Measurements from ENCODE around the gene GZF1.
A peak's percentile ranks its signal among the peaks of the same experiment; 100 is the strongest.

The GZF1 gene

GRCh38 chr20:23370274-23370673 lies 8.3 kb downstream of the GZF1 start:
- no peak for DNase-seq

GRCh38 chr20:23370873-23371272 lies 8.9 kb downstream of the GZF1 start:
- DNase-seq = no peak

DNA sequence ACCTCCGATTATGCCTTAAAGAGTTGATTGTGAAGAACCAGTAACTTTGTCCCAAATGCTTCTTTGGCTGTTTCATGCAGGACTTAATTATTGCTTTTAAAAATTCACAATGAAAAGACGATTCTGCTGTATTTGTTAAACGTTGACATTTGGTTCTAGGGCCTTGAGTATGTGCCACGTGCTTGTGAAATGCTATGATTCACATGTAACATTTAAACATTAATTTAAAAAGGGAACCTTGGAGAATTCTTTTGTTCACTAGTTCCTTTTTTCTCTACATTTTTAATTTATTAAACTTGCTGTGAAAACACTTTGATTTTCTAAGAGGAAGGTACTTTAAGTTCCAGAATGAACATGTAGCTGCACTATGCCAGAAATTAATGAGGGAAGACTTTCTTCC lies 9.5 kb downstream of the GZF1 start:
- DNase-seq = no peak

GRCh38 chr20:23374441-23374840 lies 12.5 kb downstream of the GZF1 start:
- DNase-seq = no peak

DNA sequence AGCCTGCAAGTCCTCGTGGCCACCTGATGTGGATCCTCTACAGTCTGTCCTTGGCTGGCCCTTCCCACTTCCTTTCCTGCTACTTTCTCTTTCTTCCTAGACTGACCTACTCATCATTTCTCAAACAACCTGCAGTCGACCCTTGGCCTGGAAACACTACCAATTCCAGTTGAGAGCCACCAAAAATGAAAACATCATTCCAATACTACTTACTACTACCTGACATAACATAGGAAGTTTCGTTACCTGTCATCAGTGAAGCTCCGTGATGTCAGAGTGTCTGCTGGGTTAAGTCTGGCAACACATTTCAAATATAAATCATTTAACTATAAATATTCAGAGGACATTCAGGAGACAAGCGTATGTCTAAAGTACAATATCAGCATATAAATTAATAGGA lies 13.8 kb downstream of the GZF1 start:
- DNase-seq = no peak

DNA sequence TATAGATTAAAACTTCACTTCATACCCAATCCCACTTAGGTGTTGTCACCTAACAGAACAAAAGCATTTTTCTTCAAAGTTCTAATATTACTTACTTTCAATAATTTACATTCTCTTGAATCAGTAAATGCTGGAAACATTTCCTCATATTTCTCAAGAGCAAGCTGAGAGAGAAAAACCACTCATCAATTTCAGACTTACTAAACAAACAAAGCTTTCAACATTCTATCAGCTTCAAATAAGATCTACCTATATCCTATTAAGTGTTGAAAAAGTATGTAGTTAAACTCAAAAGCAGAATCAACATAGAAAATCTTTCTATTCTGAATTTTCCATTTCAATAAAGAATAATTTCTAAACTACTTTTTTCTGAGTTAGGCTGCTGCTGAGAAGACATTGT lies 17.8 kb downstream of the GZF1 start:
- no peak for DNase-seq

GRCh38 chr20:23381876-23382275 lies 19.9 kb downstream of the GZF1 start:
- DNase-seq = no peak

DNA sequence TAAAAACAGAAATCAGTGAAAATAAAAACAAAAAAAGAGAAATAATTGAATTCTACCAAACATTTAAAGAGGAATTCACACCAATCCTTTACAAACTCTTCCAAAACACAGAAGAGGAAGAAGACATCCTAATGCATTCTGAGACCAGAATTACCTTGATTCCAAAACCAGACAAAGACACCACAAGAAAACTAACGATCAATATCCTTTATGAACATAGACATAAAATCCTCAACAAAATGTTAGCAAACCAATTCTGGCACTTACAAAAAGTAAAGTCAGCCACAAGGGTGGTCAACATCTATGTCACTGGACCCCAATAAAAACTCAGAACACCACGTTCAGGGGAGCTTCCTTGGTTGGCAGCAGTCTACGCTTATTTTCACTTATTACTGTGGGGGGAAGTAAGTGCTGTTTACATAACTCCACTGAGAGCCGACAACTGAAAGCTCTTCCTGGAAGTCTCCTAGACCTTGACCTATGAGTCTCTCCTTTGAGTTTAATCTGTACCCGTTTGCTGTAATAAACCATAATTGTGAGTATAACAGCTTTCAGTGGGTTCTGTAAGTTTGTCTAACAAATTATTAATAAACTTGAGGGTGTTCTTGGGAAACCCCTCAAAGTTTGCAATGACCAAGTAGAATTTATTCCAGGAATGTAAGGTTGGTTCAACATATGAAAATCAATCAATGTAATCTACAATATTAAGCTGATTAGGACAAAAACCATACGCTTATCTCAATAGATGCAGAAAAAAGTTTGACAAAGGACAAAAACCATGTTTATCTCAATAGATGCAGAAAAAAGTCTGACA lies 24.5 kb downstream of the GZF1 start:
- no peak for DNase-seq

GRCh38 chr20:23387118-23387443 lies 25.1 kb downstream of the GZF1 start:
- no peak for DNase-seq

DNA sequence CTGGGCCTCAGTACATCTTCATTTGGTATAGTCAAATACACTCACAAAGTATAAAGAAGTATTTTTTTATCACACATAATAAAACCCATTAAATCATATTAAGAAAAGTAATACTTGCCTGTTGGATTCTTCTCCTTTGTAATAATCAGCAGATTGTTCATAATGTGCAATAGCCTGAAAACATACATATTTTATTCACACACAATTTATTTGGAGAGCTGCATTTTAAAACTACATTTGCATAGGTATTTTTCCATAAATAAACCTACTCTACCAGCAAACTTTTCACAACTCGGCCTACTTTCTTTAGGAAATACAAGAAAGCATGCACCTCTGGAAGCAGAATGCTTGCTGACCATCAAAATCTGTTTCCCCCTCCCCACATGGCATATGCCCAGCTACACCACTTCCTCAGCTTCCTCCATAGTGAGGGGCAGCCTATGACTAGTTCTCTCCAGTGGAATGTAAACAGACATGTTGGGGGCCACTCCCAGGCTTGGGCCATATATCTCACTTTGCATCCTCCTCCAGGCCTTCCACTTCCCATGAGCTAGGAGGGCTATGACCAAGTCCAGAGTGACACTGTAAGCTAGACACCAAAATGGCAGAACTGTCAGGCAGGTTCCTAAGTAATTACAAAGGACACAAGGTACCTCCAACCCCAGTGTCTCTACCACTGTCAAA lies 28.3 kb downstream of the GZF1 start:
- DNase-seq = no peak

DNA sequence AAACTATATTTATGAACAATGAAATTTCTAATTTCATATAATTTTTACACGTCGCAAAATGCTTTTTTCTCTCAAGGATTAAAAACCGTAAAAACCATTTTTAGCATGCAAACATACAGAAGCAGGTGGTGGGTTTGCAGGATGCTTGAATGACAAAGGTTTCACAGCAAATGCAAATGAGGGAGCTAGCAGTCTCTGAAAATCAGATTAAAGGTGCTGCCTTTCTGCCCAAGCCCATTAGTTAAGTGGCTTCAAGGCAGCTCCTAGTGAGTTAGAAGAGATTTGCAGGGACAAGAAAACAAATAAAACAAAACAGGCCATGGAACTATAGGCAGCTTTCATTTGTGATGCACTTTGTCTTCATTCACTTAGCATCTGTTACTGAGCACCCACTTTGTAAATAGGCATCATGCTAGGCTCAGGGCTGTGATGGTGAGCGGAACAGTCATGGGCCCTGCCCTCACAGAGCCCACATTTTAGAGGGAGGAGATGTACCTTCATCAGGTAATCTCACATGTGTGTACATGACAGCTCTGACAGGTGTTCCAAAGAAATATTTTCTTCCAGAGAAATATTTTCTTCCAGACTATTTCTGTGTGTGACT lies 29.8 kb downstream of the GZF1 start:
- no peak for DNase-seq

GRCh38 chr20:23393996-23394775 lies 32.2 kb downstream of the GZF1 start:
- DNase-seq = no peak

- no peak for DNase-seq
Measured at GRCh38 chr20:23396950-23397627, 35.1 kb downstream of the GZF1 start.

DNA sequence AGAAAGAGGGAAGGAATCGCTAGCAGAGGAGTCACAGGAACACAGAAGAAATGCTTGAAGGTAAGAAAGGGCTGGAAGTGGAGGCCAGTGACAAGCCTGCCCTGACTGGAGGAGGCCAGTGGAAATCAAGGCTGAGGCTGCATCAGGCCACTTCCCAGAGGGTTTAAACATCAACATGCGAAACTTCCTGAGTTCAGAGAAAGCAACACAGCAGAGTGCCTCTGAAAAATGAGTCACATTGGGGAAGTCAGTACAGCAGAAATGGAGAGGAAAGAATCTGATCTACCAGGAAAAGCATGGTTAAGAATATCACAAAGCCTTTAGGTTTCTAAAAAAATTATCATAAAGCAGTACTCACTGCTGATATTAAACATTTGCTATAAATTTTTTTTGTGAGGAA lies 36.0 kb downstream of the GZF1 start:
- DNase-seq = peak; percentile 52

DNA sequence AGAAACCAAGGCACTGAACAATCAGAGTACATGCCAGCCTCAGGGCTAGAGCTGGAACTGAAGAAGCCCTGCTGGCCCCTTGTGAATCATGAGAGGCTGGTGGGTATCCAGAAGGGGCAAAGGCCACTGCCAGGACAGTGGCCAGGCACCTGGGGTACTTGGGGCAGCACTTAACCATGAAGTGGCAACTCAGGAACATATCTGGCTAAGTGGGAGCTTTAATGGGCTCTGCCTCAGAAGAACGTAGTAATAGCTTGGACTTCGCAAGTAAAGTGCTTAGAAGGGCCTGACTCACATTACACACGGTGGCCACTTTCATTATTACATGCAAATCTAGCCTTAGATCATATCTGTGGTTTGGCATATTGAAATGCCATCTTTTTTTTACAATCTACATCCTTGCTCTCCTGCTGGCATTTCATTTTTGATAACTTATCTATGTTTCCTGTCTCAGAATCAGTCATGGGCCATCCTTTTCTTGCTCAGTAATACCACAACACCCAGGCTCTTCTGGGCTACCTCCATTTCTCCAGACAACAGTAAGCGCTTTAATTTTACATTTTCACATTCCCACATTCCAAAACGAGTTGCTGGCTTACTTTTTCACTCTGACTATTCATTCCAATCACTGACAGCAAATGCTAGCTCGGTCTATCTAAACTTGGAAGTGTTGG lies 37.7 kb downstream of the GZF1 start:
- DNase-seq = peak; percentile 88

DNA sequence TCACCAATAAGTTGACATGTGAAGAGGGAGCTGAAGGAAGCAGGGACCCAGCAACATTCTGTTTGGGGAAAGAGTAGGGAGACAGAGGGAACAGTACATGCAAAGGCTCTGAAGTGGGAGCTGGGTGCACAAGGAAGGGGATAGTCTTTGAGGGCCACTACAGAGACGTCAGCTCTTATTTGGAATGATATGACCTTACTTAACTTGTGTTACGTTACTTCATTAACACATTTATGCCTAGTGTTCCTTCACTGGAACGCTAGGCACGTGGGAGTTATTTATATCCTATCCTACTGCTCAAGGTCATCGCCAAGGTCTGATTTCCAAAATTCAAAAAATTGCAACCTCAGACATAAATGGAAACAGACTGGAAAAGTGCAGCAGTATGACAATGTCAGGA lies 39.1 kb downstream of the GZF1 start:
- no peak for DNase-seq

DNA sequence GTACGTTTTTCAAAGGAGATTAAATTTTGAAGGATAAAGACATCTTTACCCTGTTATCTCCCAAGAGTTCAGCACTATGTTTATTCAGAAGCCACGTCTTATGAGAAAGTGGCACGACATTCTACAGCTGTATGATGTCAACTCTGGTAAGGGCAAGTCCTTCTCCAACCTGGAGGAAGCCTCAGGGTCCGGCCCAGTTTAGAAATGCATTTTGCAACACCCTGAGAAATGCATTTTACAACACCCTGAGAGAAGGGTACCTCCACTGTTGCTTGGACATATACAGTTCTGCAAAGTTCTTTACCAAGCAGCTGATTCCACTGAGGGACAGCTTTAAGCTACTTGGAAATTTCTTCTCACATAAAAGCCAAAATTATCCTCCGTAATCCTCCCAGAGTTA lies 41.8 kb downstream of the GZF1 start:
- no peak for DNase-seq

DNA sequence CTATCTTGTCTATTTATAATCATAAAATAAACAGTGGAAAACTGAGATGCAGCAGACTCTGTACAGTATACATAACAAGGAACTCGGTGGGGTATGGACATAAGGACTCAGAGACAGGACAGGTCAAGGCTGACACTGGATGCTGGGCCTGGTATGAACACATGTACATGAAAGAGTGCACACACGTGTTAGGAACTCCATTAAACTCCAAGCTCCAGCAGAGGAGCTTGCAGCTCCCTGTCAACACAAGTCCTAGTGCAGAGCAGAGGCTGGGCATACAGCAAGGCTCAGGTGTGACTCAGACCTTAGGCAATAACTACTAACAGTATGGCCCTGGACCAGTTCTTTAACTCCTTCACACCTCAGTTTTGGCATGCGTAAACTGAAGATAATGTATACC lies 42.2 kb downstream of the GZF1 start:
- no peak for DNase-seq

DNA sequence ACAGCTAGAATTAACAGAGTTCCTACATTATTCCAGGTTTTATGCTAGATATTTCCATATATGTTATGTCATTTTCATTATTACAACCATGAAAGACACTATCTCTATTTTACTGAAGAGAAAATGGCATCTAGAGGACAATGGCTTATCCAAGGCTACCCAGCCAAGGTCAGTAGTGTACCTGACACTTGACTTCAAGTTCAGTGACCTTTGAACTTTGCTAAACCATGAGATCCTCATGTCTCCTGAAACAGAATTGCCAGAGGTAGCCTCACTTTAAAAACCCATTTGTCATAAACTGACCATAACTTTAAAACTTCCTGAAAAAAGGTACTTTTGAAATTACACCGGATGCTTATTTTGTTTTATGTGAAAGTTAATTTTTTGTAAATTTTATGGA lies 44.9 kb downstream of the GZF1 start:
- no peak for DNase-seq

DNA sequence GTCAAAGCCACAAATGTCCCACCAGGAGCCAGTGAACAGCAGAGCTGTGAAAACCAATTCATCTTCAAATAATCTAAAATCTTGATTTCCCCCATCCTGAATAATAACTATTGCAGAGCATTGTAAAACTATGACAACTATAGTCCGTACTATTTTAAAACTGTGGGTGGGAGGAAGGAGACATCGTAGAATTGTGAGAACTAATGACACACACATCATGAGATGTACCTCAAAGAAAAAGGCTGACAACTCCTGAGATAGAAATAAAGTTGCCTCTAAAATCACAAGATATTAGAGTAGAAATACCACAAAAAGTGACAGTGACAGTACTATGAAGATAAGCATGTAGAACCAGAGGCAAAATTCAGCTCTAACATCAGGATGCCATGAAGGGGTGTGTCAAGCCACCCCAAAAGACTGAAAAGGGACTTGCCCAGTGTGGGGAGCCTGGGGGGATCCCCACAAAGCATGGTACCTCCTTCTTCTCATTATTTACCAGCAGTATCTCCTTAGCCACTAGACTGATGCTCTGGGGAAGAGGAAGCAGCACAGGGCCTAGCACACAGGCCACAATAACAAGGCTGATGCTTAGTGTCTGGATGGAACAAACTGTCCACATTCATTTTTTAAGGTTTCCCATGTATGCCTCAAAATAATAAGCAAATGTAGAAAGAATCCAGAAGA lies 45.9 kb downstream of the GZF1 start:
- peak; percentile 32 for DNase-seq

DNA sequence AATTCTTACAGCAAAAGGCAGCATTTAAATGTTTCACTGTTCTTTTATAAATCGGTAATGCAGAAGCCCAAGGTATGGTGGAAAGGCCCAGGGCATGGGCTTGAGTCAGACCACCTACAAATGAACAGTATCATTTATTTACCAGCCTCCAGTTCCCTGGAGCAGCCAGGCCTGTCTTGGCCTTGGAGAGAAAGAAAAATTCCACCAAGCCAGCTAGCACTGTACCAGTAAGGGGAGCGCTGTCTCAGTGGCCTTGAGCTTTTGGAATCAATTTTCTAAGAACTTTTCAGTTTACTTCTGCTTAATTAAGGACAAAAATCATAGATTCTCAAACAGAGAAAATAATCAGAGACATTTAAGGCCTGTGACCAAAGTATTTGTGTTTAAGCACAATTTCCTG lies 47.0 kb downstream of the GZF1 start:
- no peak for DNase-seq

GRCh38 chr20:23409800-23410199 lies 47.8 kb downstream of the GZF1 start:
- no peak for DNase-seq

All from activated CD4-positive, alpha-beta T cell treated with anti-CD3 and anti-CD28 coated beads, Interleukin-2, amount 50 U/mL, for 16 hours (primary cell).